ENCODE measurements around the gene IMMP2L. TPM values are rescaled to one million over a fixed set of nuclear protein-coding genes. Genes with fewer than 3 reads are reported as not detected.

The IMMP2L gene
- total RNA-seq, 1 experiment from 2014 or later, result 13.6 TPM

DNA sequence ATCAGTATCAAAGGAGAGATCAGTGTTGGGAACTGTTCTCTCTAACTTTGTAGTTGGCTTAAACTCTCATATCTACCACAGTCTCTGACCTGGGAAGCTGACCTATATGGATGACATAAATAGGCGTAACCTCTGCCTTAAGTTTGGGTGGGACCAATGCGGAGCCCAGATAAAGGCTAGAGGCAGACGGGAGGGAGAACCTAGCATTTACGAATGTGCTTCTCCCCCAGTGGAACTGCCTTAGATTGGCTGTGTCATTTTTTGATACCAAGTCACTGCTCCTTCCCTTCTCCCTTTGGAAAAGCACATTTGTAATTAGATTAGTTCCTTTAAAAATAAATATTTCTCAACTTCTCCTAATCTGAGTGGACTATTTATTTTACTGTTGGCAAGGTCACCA, 495.0 kb downstream of the IMMP2L start:
- peaks cover 36% of the 10 kb centered on the region for H3K36me3 Mint-ChIP-seq
- H3K4me1 Mint-ChIP-seq, result peaks cover 6% of the 10 kb centered on the region
- TF ChIP-seq, protein P1, sequence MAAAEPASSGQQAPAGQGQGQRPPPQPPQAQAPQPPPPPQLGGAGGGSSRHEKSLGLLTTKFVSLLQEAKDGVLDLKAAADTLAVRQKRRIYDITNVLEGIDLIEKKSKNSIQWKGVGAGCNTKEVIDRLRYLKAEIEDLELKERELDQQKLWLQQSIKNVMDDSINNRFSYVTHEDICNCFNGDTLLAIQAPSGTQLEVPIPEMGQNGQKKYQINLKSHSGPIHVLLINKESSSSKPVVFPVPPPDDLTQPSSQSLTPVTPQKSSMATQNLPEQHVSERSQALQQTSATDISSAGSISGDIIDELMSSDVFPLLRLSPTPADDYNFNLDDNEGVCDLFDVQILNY (CRISPR knock-in tag; IDR thresholded peaks at IDR 0.05), result no peak
- TF ChIP-seq TP53 (CRISPR knock-in tag; IDR thresholded peaks at IDR 0.05) (no peak), TEAD1 (CRISPR knock-in tag; IDR thresholded peaks at IDR 0.05) (no peak), RORB (CRISPR knock-in tag; IDR thresholded peaks at IDR 0.05) (no peak), SMAD3 (CRISPR knock-in tag; IDR thresholded peaks at IDR 0.05; ENCODE audit: borderline replicate concordance) (no peak), IRF2 (CRISPR knock-in tag; IDR thresholded peaks at IDR 0.05; ENCODE audit: borderline replicate concordance, low read depth) (no peak), SMAD4 (CRISPR knock-in tag; IDR thresholded peaks at IDR 0.05) (no peak), NR1H2 (CRISPR knock-in tag; IDR thresholded peaks at IDR 0.05) (no peak), FOXJ3 (CRISPR knock-in tag; IDR thresholded peaks at IDR 0.05; ENCODE audit: borderline replicate concordance) (no peak), ATF1 (CRISPR knock-in tag; IDR thresholded peaks at IDR 0.05) (no peak), MXD4 (CRISPR knock-in tag; IDR thresholded peaks at IDR 0.05; ENCODE audit: borderline replicate concordance) (no peak)
- TF ChIP-seq, protein P2, sequence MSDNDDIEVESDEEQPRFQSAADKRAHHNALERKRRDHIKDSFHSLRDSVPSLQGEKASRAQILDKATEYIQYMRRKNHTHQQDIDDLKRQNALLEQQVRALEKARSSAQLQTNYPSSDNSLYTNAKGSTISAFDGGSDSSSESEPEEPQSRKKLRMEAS (CRISPR knock-in tag; IDR thresholded peaks at IDR 0.05), result no peak
- TF ChIP-seq, protein P3, sequence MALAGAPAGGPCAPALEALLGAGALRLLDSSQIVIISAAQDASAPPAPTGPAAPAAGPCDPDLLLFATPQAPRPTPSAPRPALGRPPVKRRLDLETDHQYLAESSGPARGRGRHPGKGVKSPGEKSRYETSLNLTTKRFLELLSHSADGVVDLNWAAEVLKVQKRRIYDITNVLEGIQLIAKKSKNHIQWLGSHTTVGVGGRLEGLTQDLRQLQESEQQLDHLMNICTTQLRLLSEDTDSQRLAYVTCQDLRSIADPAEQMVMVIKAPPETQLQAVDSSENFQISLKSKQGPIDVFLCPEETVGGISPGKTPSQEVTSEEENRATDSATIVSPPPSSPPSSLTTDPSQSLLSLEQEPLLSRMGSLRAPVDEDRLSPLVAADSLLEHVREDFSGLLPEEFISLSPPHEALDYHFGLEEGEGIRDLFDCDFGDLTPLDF (CRISPR knock-in tag; IDR thresholded peaks at IDR 0.05), result no peak
- TF ChIP-seq, protein P4, sequence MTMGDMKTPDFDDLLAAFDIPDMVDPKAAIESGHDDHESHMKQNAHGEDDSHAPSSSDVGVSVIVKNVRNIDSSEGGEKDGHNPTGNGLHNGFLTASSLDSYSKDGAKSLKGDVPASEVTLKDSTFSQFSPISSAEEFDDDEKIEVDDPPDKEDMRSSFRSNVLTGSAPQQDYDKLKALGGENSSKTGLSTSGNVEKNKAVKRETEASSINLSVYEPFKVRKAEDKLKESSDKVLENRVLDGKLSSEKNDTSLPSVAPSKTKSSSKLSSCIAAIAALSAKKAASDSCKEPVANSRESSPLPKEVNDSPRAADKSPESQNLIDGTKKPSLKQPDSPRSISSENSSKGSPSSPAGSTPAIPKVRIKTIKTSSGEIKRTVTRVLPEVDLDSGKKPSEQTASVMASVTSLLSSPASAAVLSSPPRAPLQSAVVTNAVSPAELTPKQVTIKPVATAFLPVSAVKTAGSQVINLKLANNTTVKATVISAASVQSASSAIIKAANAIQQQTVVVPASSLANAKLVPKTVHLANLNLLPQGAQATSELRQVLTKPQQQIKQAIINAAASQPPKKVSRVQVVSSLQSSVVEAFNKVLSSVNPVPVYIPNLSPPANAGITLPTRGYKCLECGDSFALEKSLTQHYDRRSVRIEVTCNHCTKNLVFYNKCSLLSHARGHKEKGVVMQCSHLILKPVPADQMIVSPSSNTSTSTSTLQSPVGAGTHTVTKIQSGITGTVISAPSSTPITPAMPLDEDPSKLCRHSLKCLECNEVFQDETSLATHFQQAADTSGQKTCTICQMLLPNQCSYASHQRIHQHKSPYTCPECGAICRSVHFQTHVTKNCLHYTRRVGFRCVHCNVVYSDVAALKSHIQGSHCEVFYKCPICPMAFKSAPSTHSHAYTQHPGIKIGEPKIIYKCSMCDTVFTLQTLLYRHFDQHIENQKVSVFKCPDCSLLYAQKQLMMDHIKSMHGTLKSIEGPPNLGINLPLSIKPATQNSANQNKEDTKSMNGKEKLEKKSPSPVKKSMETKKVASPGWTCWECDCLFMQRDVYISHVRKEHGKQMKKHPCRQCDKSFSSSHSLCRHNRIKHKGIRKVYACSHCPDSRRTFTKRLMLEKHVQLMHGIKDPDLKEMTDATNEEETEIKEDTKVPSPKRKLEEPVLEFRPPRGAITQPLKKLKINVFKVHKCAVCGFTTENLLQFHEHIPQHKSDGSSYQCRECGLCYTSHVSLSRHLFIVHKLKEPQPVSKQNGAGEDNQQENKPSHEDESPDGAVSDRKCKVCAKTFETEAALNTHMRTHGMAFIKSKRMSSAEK (CRISPR knock-in tag; IDR thresholded peaks at IDR 0.05; ENCODE audit: borderline replicate concordance), result no peak
- TF ChIP-seq, protein P5, sequence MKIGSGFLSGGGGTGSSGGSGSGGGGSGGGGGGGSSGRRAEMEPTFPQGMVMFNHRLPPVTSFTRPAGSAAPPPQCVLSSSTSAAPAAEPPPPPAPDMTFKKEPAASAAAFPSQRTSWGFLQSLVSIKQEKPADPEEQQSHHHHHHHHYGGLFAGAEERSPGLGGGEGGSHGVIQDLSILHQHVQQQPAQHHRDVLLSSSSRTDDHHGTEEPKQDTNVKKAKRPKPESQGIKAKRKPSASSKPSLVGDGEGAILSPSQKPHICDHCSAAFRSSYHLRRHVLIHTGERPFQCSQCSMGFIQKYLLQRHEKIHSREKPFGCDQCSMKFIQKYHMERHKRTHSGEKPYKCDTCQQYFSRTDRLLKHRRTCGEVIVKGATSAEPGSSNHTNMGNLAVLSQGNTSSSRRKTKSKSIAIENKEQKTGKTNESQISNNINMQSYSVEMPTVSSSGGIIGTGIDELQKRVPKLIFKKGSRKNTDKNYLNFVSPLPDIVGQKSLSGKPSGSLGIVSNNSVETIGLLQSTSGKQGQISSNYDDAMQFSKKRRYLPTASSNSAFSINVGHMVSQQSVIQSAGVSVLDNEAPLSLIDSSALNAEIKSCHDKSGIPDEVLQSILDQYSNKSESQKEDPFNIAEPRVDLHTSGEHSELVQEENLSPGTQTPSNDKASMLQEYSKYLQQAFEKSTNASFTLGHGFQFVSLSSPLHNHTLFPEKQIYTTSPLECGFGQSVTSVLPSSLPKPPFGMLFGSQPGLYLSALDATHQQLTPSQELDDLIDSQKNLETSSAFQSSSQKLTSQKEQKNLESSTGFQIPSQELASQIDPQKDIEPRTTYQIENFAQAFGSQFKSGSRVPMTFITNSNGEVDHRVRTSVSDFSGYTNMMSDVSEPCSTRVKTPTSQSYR (CRISPR knock-in tag; IDR thresholded peaks at IDR 0.05), result no peak
- TF ChIP-seq, protein P6, sequence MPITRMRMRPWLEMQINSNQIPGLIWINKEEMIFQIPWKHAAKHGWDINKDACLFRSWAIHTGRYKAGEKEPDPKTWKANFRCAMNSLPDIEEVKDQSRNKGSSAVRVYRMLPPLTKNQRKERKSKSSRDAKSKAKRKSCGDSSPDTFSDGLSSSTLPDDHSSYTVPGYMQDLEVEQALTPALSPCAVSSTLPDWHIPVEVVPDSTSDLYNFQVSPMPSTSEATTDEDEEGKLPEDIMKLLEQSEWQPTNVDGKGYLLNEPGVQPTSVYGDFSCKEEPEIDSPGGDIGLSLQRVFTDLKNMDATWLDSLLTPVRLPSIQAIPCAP (CRISPR knock-in tag; IDR thresholded peaks at IDR 0.05), result no peak
- TF ChIP-seq, protein P7, sequence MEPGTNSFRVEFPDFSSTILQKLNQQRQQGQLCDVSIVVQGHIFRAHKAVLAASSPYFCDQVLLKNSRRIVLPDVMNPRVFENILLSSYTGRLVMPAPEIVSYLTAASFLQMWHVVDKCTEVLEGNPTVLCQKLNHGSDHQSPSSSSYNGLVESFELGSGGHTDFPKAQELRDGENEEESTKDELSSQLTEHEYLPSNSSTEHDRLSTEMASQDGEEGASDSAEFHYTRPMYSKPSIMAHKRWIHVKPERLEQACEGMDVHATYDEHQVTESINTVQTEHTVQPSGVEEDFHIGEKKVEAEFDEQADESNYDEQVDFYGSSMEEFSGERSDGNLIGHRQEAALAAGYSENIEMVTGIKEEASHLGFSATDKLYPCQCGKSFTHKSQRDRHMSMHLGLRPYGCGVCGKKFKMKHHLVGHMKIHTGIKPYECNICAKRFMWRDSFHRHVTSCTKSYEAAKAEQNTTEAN (CRISPR knock-in tag; IDR thresholded peaks at IDR 0.05), result no peak
- TF ChIP-seq, protein P8, sequence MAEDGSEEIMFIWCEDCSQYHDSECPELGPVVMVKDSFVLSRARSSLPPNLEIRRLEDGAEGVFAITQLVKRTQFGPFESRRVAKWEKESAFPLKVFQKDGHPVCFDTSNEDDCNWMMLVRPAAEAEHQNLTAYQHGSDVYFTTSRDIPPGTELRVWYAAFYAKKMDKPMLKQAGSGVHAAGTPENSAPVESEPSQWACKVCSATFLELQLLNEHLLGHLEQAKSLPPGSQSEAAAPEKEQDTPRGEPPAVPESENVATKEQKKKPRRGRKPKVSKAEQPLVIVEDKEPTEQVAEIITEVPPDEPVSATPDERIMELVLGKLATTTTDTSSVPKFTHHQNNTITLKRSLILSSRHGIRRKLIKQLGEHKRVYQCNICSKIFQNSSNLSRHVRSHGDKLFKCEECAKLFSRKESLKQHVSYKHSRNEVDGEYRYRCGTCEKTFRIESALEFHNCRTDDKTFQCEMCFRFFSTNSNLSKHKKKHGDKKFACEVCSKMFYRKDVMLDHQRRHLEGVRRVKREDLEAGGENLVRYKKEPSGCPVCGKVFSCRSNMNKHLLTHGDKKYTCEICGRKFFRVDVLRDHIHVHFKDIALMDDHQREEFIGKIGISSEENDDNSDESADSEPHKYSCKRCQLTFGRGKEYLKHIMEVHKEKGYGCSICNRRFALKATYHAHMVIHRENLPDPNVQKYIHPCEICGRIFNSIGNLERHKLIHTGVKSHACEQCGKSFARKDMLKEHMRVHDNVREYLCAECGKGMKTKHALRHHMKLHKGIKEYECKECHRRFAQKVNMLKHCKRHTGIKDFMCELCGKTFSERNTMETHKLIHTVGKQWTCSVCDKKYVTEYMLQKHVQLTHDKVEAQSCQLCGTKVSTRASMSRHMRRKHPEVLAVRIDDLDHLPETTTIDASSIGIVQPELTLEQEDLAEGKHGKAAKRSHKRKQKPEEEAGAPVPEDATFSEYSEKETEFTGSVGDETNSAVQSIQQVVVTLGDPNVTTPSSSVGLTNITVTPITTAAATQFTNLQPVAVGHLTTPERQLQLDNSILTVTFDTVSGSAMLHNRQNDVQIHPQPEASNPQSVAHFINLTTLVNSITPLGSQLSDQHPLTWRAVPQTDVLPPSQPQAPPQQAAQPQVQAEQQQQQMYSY (CRISPR knock-in tag; IDR thresholded peaks at IDR 0.05), result no peak
- peaks cover 35% of the 10 kb centered on the region for H3K9me3 Mint-ChIP-seq
- ChIA-PET CTCF (no interaction called here), POLR2A (no interaction called here)
- no peaks in the 10 kb centered on the region for H3K27me3 Mint-ChIP-seq (ENCODE audit: low read depth)
- no peak overlapping the region for H3K4me3 Mint-ChIP-seq
- ATAC-seq (no peak), DNase-seq (ENCODE audit: low spot score) (no peak)
- no peak overlapping the region for H3K27ac Mint-ChIP-seq

All from WTC11 (cell line).